SH-SY5Y (cell line): ENCODE measurements around the gene MLXIPL.

Experiments used
- GATA2 ChIP-seq: IDR thresholded peaks from 2 replicates; pipeline ENCODE4 v1.6.1; 2011; ENCODE audit warnings: mild to moderate bottlenecking, low read depth, low read length
- GATA3 ChIP-seq: IDR thresholded peaks from 2 replicates; pipeline ENCODE4 v1.6.1; 2011; ENCODE audit warnings: low read depth, mild to moderate bottlenecking, low read length, moderate library complexity

DNA sequence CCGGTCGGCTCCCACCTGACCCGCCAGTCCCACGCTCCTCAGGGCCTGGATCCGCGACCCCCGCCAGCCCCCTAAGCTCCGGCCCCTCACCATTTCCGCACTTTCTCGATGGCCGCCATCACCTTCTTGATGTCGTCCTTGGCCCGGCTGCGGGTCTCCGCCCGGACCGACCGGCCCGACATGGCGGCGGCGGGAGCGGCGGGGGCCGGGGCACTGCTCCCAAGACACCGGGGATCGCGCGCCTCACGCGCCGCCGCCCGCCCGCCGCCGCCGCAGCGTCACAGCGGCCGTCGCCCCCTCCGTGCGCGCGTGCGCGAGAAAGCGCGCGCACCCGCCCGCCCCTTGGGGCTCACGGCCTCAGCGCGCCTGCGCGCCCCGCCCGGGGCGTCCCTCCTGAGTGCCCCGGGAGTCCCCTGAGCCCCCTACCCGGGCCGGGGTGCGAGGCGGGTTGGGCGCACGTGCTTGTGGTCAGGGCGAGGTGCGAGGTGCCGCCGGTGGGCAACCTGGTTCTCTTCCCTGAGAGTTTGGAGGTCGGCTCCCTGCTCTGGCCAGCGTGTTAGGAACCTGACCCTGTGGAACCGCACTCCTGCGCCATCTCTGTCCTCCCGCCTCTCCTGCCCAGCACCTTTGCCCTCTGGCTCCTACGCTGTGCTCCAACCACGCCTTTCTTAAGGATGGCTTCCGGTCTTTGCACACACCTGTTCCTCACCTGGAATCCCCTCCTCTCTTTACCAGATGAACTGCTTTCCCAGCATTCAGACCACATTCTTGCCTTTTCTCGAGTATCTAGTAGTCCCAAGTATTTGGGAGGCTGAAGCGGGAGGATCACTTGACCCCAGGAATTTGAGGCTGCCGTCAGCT, 66.7 kb downstream of the MLXIPL start, which contains the start of gene BCL7B:
- TF ChIP-seq GATA3 (no peak), GATA2 (no peak)
